ENCODE measurements around the gene COX6A1.

The COX6A1 gene

GRCh38 chr12:120437735-120438494 lies at the start of gene COX6A1:
COX6A1 (plus strand) TSS chr12:120438113; CDS start chr12:120438127, 14 bp downstream.
- peak; percentile 100 for DNase-seq

- DNase-seq = peak; percentile 75
Observed at GRCh38 chr12:120388691-120389481, 49.0 kb upstream of the COX6A1 start.

- no peak for DNase-seq
Observed at GRCh38 chr12:120390540-120391120, 47.3 kb upstream of the COX6A1 start.

GRCh38 chr12:120394483-120395367 lies 43.2 kb upstream of the COX6A1 start:
- DNase-seq = peak; percentile 88

GRCh38 chr12:120397824-120398540 lies 39.9 kb upstream of the COX6A1 start:
- peak; percentile 79 for DNase-seq

GRCh38 chr12:120399531-120399930 lies 38.4 kb upstream of the COX6A1 start:
- DNase-seq = no peak

GRCh38 chr12:120402217-120402616 lies 35.7 kb upstream of the COX6A1 start:
- DNase-seq = peak; percentile 31

GRCh38 chr12:120403869-120404268 lies 34.0 kb upstream of the COX6A1 start:
- DNase-seq = no peak

GRCh38 chr12:120404271-120404670 lies 33.6 kb upstream of the COX6A1 start:
- no peak for DNase-seq

- no peak for DNase-seq
Observed at GRCh38 chr12:120406069-120406468, 31.8 kb upstream of the COX6A1 start.

- DNase-seq = no peak
Observed at GRCh38 chr12:120406553-120406952, 31.4 kb upstream of the COX6A1 start.

GRCh38 chr12:120408771-120409170 lies 29.1 kb upstream of the COX6A1 start:
- no peak for DNase-seq

- DNase-seq = no peak
Observed at GRCh38 chr12:120412421-120412820, 25.5 kb upstream of the COX6A1 start.

- DNase-seq = peak; percentile 21
Observed at GRCh38 chr12:120413901-120414695, 23.8 kb upstream of the COX6A1 start.

- no peak for DNase-seq
Observed at GRCh38 chr12:120416490-120417216, 21.3 kb upstream of the COX6A1 start.

- no peak for DNase-seq
Observed at GRCh38 chr12:120417917-120418580, 19.9 kb upstream of the COX6A1 start.

GRCh38 chr12:120421701-120422100 lies 16.2 kb upstream of the COX6A1 start:
- DNase-seq = no peak

- no peak for DNase-seq
Observed at GRCh38 chr12:120422892-120423456, 14.9 kb upstream of the COX6A1 start.

GRCh38 chr12:120425797-120426196 lies 12.1 kb upstream of the COX6A1 start:
- DNase-seq = no peak

Measured in NCI-H146 (cell line).